Esophagus squamous epithelium (tissue), 4 donors: ENCODE results near the gene ID4.

Source experiments
- POLR2A ChIP-seq, 4 donors: fragments of 450-650 bp; IDR thresholded peaks; one replicate each; pipeline ENCODE4 v1.6.1; 2017; ENCODE audit warnings: antibody characterized with exemption in 4 of 4, mild to moderate bottlenecking in 4 of 4, moderate library complexity in 3 of 4
- TF ChIP-seq, protein P1 (sequence below), 6 experiments: fragments of 450-650 bp in 4 of 6; fragments of 200-600 bp in 2 of 6; sonication (generic) in 2 of 6; IDR thresholded peaks; one replicate each; pipeline ENCODE4 v1.5.1; 2016 to 2019; ENCODE audit warnings: antibody characterized with exemption in 6 of 6, mild to moderate bottlenecking in 4 of 6, moderate library complexity in 4 of 6

DNA sequence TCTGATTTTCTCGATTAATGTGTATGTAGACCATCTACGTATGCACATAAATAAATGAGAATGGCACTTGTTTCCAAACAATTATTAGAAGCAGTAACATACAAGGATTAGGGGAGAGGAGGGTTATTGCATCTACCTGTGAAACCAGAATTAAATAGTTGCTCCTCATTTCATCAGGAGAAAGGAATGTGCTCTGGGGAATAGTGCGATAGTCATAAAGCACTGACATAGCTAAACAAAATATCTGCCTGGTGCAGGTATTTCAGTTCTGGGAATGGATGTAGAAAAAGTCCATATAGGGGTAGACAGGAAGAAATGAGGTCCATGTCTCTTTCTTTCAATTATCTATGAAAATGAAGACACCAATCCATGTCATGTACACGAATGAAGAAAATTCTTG lies 1.6 kb upstream of the ID4 start:
- no peak for TF ChIP-seq POLR2A (IDR thresholded peaks at IDR 0.05)
- TF ChIP-seq, protein P1, sequence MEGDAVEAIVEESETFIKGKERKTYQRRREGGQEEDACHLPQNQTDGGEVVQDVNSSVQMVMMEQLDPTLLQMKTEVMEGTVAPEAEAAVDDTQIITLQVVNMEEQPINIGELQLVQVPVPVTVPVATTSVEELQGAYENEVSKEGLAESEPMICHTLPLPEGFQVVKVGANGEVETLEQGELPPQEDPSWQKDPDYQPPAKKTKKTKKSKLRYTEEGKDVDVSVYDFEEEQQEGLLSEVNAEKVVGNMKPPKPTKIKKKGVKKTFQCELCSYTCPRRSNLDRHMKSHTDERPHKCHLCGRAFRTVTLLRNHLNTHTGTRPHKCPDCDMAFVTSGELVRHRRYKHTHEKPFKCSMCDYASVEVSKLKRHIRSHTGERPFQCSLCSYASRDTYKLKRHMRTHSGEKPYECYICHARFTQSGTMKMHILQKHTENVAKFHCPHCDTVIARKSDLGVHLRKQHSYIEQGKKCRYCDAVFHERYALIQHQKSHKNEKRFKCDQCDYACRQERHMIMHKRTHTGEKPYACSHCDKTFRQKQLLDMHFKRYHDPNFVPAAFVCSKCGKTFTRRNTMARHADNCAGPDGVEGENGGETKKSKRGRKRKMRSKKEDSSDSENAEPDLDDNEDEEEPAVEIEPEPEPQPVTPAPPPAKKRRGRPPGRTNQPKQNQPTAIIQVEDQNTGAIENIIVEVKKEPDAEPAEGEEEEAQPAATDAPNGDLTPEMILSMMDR (IDR thresholded peaks at IDR 0.05): no peak
